Ascending aorta (tissue), 2 donors: ENCODE data around the gene MSRB2. TPM values are rescaled to one million over a fixed set of nuclear protein-coding genes. Genes with fewer than 3 reads are reported as not detected.

ENCODE experiments used
- DNase-seq, 2 donors: peaks; one replicate each; pipeline ENCODE4 v3.0.0-alpha.2; 2019; ENCODE audit warnings: low spot score in 2 of 2
- H3K27ac ChIP-seq, 2 donors: fragments of 200-600 bp; sonication (generic); one replicate each; pipeline ENCODE4 v1.5.1; 2016 to 2017; ENCODE audit warnings: mild to moderate bottlenecking in 1 of 2
- H3K27me3 ChIP-seq: fragments of 200-600 bp; sonication (generic); one replicate; pipeline ENCODE4 v1.5.1; 2017
- H3K36me3 ChIP-seq, 2 donors: fragments of 200-600 bp; sonication (generic); one replicate each; pipeline ENCODE4 v1.5.1; 2016
- H3K4me1 ChIP-seq, 2 donors: fragments of 200-600 bp; sonication (generic); one replicate each; pipeline ENCODE4 v1.5.1; 2016 to 2017; ENCODE audit warnings: mild to moderate bottlenecking in 1 of 2
- H3K4me3 ChIP-seq, 2 donors: fragments of 200-600 bp; sonication (generic); one replicate each; pipeline ENCODE4 v1.5.1; 2016 to 2017; ENCODE audit warnings: mild to moderate bottlenecking in 1 of 2
- H3K9me3 ChIP-seq, 2 donors: fragments of 200-600 bp; sonication (generic); one replicate each; pipeline ENCODE4 v1.5.1; 2016
- intact Hi-C: fragments of 100-400 bp; cut with DNase I; formaldehyde crosslinking; loops from one replicate; pipeline ENCODE4 v1.15.1; 2023
- total RNA-seq: library from RNA; depleted of rRNA; stranded (reverse); fragments of >200 nt; gene quantifications from one replicate; pipeline ENCODE4 v1.1.0, GENCODE V29; 2016
- TF ChIP-seq, protein P1 (sequence below), 3 experiments: fragments of 200-600 bp in 2 of 3; fragments of 450-650 bp in 1 of 3; sonication (generic) in 2 of 3; IDR thresholded peaks; one replicate each; pipeline ENCODE4 v1.5.1; 2016 to 2019; ENCODE audit warnings: antibody characterized with exemption in 3 of 3, mild to moderate bottlenecking in 1 of 3, moderate library complexity in 1 of 3

The MSRB2 gene
- total RNA-seq, 1 donor from 2014 or later = 38.0 TPM

- H3K27me3 ChIP-seq = no peaks in the 10 kb centered on the region
- DNase-seq = no peak
- TF ChIP-seq, protein P1, sequence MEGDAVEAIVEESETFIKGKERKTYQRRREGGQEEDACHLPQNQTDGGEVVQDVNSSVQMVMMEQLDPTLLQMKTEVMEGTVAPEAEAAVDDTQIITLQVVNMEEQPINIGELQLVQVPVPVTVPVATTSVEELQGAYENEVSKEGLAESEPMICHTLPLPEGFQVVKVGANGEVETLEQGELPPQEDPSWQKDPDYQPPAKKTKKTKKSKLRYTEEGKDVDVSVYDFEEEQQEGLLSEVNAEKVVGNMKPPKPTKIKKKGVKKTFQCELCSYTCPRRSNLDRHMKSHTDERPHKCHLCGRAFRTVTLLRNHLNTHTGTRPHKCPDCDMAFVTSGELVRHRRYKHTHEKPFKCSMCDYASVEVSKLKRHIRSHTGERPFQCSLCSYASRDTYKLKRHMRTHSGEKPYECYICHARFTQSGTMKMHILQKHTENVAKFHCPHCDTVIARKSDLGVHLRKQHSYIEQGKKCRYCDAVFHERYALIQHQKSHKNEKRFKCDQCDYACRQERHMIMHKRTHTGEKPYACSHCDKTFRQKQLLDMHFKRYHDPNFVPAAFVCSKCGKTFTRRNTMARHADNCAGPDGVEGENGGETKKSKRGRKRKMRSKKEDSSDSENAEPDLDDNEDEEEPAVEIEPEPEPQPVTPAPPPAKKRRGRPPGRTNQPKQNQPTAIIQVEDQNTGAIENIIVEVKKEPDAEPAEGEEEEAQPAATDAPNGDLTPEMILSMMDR (IDR thresholded peaks at IDR 0.05) = no peak
- no peaks in the 10 kb centered on the region for H3K9me3 ChIP-seq
- intact Hi-C loops = no loop called here
- no peaks in the 10 kb centered on the region for H3K4me1 ChIP-seq
- H3K27ac ChIP-seq = no peak overlapping the region
- no peak overlapping the region for H3K4me3 ChIP-seq
- no peaks in the 10 kb centered on the region for H3K36me3 ChIP-seq
Measured at GRCh38 chr10:23073527-23073926, 21.9 kb upstream of the MSRB2 start.

GRCh38 chr10:23075672-23076071 is 19.7 kb upstream of the MSRB2 start:
- intact Hi-C loops = no loop called here
- DNase-seq = no peak
- H3K9me3 ChIP-seq = no peaks in the 10 kb centered on the region

GRCh38 chr10:23078114-23078513 is 17.3 kb upstream of the MSRB2 start:
- H3K27me3 ChIP-seq = no peaks in the 10 kb centered on the region

More at GRCh38 chr10:23075672-23076071, 19.7 kb upstream of the MSRB2 start:
- TF ChIP-seq, protein P1 (IDR thresholded peaks at IDR 0.05) = no peak
- Histone ChIP-seq H3K27me3 (no peaks in the 10 kb centered on the region), H3K4me1 (no peaks in the 10 kb centered on the region), H3K27ac (no peak overlapping the region), H3K4me3 (no peak overlapping the region), H3K36me3 (no peaks in the 10 kb centered on the region)

DNA sequence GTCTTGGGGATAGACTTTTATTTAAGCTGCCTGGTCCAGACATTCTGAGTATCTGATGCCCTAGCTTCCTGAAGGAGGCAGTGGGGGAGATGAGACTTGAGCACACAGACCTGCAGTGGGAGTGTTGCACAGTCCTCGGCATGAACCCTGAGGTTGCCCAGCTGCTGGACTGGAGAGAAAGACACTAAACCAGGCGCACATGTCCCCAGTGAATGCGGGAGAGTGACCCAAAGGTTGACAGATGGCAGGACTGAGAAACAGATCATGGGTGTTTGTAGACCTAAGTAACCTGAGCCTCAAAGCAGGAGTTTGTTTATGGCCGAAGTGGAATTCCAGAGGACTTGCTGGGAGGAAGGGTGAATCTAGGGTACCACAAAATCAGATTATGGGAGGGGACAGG is 15.7 kb upstream of the MSRB2 start:
- H3K27ac ChIP-seq = no peak overlapping the region
- H3K4me1 ChIP-seq = no peaks in the 10 kb centered on the region
- H3K36me3 ChIP-seq = no peaks in the 10 kb centered on the region
- no peak overlapping the region for H3K4me3 ChIP-seq
- H3K27me3 ChIP-seq = no peaks in the 10 kb centered on the region
- DNase-seq = no peak
- intact Hi-C loops = no loop called here
- TF ChIP-seq, protein P1 (IDR thresholded peaks at IDR 0.05) = no peak
- H3K9me3 ChIP-seq = no peaks in the 10 kb centered on the region

More at GRCh38 chr10:23078114-23078513, 17.3 kb upstream of the MSRB2 start:
- Histone ChIP-seq H3K9me3 (no peaks in the 10 kb centered on the region), H3K4me1 (no peaks in the 10 kb centered on the region), H3K27ac (no peak overlapping the region), H3K4me3 (no peak overlapping the region), H3K36me3 (no peaks in the 10 kb centered on the region)
- intact Hi-C loops = no loop called here
- no peak for DNase-seq
- TF ChIP-seq, protein P1 (IDR thresholded peaks at IDR 0.05) = no peak

DNA sequence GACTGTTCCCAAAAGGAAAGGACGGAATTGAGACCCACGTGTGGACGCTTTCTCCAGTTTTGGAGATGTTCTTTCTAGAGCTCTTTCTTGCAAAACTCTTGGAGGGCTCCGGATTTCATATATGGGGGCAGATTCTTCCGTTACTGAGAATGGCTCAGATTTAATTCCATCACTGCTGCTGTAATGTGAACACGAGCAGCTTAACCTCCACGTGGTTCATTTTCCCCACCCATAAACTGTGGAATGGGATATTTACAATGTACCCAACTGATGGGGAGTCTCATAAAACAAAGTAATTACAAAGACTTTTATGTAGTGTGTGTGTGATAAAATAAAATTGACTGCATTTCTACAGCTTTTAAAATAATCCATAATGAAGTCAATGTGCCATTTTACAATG is 15.1 kb upstream of the MSRB2 start:
- intact Hi-C loops = no loop called here
- H3K27ac ChIP-seq = no peak overlapping the region
- no peaks in the 10 kb centered on the region for H3K9me3 ChIP-seq
- no peaks in the 10 kb centered on the region for H3K27me3 ChIP-seq
- no peak for DNase-seq
- TF ChIP-seq, protein P1 (IDR thresholded peaks at IDR 0.05) = no peak
- no peaks in the 10 kb centered on the region for H3K36me3 ChIP-seq
- H3K4me3 ChIP-seq = no peak overlapping the region
- H3K4me1 ChIP-seq = no peaks in the 10 kb centered on the region

- no peaks in the 10 kb centered on the region for H3K27me3 ChIP-seq
- H3K27ac ChIP-seq = no peak overlapping the region
- no peaks in the 10 kb centered on the region for H3K4me1 ChIP-seq
- DNase-seq = no peak
- H3K4me3 ChIP-seq = no peak overlapping the region
- intact Hi-C loops = no loop called here
- no peaks in the 10 kb centered on the region for H3K9me3 ChIP-seq
- TF ChIP-seq, protein P1 (IDR thresholded peaks at IDR 0.05) = no peak
- no peaks in the 10 kb centered on the region for H3K36me3 ChIP-seq
Measured at GRCh38 chr10:23081221-23081750, 14.1 kb upstream of the MSRB2 start.
